NCI-H1105 treated with DMSO at 0.1 percent for 48 hours (cell line): Measurements from ENCODE around the gene ZNF275.
A peak's percentile ranks its signal among the peaks of the same experiment; 100 is the strongest.
"Not testable (repeated sequence)": the region's sequence is repeated elsewhere in the genome, so short reads cannot be mapped to it uniquely, and the experiment has no call there.

Experiments used
- DNase-seq: peaks from one replicate; lab custom pipeline; 2025; lab: John Stamatoyannopoulos, UW

The ZNF275 gene

DNA sequence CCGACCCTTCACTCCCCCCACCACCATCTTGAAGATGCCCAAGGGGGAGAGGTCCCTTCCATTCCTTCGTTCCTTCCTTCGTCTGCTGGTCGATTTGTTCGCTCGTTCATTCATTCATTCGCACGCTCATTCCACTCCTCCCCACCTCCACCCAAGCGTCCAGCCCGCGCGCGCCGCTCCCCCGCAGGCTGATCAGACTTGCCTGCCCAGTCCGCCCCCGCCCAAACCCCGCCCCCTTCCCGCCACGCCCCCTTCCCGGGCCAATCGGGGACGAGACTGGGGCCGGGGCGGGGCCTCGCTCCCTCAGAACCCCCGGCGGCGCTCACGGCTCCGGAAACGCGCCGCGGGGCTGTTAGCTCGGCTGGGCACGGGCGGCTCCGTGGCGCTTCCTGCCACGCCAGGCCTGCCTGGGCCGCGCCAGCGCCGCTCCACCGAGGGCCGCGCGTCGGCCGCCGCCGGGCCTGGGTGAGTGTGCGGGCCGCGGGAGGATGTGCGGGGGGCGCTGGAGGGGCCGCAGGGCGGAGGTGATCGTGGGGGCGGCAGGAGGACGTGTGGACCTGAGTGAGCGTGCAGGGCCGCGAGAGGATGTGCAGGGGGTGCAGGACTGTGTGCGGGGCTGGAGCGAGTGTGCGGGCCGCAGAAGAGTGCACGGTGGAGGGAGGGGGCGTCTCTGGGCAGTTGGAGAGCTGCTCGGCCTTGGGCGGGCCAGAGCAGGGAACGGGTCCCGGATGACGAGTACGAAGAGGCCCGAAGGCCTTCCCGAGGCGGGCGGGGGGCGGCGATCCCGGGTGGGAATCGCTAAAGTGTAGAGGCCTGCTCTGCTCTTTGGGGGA lies at the start of gene ZNF275:
Gene ZNF275 (plus strand): TSS at position 333 of the 833 bp plus-strand sequence. CDS start 2,527 bp downstream, outside the sequence.
- peak; percentile 78 for DNase-seq

GRCh38 chrX:153285678-153286077 lies 48.3 kb upstream of the ZNF275 start:
- not testable (repeated sequence) for DNase-seq

- not testable (repeated sequence) for DNase-seq
Measured at GRCh38 chrX:153288807-153289206, 45.1 kb upstream of the ZNF275 start.

DNA sequence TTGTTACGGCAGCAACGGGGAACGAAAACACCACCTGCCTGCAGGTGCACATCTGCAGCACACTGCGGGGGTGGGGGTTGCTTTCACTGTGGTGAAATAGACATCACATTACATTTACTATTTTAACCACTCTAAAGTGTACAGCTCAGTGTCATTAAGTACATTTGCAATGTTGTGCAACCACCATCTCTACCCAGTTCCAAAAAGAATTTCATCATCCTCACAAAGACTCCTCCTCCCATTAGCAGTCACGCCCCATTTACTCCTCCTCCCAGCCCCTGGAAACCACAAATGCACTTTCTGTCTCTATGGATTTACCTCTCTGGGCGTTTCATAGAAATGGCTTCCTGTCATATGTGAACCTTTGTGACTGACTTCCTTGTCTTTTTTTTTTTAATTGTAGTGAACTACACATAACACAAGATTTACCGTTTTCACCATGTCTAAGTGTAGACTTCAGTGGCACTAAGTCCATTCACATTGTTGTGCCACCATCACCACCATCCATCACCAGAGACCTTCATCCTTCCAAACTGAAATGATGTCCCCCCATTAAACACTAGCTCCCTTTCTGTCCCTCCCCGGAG lies 40.4 kb upstream of the ZNF275 start:
- DNase-seq: not testable (repeated sequence)

DNA sequence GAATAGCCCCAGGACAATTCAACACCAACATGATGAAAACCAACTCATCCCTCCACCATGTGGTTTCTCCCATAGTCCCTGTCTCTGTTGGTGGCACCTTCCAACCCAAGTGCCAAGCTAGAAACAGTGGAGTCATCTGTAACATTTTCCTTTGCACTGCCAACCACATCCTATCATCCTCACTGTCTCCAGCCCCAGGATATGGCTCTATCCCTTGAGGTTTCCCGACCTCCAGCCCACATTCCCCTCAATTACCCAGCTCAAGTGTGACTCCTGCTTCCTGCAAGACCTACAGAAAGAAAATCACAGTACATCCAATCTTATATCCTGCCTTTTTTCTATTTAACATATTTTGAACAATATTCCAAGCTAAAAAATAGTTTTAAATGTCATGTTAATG lies 36.6 kb upstream of the ZNF275 start:
- no peak for DNase-seq

GRCh38 chrX:153299855-153300254 lies 34.1 kb upstream of the ZNF275 start:
- no peak for DNase-seq

- DNase-seq: no peak
Measured at GRCh38 chrX:153301746-153302145, 32.2 kb upstream of the ZNF275 start.

- DNase-seq: no peak
Measured at GRCh38 chrX:153302796-153303195, 31.2 kb upstream of the ZNF275 start.

DNA sequence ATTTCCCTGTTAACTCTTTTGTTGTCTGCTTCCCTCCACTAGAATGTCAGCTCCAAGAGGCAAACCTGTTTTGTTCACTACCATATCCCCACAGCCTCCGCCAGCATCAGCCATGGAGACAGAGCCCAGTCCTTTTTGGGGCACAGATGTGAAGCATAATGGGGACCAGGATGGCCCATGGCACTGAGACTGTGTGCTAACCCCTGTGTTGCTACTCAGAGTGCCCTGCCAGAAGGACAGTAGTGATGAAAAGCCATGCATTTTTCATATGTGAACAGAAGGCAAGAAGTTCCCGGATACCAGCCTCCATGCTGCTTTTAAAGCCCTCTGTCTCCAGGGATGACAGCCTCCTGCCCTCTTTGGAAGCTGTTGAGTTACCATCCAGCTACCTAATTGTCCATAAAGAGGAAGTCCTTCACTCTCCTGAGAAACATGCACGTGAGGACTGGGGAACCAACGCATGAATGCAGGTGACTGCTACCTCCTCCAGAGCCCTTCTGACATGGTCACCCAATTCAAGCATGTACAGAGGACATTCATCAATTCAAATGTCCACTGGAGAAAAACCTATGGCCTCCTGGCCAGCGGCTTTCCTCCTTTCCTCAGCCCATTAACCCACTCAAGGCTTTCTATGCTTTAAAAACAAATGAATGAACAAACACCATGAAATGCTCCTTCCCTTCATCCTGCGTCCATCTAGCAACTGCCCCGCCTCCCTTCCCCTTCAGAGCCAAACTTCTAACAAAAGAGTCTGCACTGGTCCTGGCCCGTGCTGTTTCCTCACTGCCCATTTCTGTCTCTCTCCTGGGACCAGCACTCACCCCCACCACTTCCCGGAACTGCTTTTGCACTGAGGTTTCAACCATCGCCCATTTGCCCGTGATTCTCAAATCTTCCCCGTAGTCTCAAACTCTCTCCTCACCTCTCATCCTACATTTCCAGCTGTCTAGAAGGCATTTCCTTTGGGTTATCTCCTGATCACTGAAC lies 30.4 kb upstream of the ZNF275 start:
- no peak for DNase-seq

DNA sequence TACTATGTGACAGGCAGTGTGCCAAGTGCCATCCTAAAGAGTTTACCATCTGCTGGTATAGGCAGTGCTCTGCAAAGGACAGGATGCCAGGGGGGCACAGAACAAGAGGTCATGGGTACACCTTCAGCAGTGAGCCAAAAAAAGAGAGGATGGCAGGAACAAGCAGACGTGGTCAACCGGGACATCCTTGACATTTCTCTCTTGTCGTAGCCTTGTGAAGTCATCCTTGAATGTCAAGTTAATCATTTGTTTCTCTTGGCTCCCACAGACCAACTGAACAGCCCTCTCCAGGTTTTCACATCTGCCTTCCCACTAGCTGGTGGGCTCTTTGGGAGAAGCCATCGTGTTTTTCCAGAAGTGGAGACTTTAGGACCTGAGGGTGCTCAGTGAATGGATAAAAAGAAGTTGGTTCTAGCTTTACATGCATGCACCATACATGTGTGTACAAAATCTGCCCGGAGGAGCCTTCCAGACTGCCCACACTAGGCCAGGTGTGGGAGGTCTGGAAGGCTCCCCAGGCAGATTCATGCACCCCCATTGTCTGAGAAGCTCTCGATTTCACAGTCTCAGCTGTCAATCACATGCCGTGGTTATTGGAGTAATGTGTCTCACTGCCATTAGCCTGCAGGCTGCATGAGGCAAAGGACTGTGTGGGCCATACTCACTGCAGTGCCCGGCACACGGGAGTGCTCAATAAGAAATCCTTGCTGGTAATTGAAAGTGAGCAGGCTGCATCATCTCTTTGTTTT lies 28.8 kb upstream of the ZNF275 start:
- no peak for DNase-seq

GRCh38 chrX:153305972-153306371 lies 28.0 kb upstream of the ZNF275 start:
- DNase-seq: no peak

GRCh38 chrX:153306527-153307115 lies 27.3 kb upstream of the ZNF275 start:
- no peak for DNase-seq

GRCh38 chrX:153307276-153308178 lies 26.4 kb upstream of the ZNF275 start:
- no peak for DNase-seq

- DNase-seq: no peak
Measured at GRCh38 chrX:153310901-153311300, 23.1 kb upstream of the ZNF275 start.

- DNase-seq: no peak
Measured at GRCh38 chrX:153312041-153312440, 21.9 kb upstream of the ZNF275 start.

- no peak for DNase-seq
Measured at GRCh38 chrX:153312842-153313241, 21.1 kb upstream of the ZNF275 start.

DNA sequence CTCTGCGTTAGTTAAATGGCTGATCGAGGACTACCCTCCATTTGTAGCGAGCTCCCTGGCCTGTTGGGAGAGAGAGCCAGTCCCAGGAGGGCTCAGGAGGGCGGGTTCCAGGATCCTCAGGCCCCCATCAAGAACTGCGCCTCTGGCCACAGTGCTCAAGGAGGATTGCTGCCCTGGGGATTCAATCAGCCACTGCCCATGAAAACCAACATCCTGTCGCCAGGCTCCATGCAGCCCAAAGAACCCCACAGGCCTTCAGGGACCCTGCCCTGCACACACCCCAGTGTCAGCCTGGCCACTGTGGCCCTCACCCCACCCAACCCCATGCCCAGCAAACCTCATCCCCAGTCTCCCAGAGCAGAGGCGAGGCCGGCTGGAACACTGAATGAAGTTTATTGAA lies 16.6 kb upstream of the ZNF275 start:
- no peak for DNase-seq

DNA sequence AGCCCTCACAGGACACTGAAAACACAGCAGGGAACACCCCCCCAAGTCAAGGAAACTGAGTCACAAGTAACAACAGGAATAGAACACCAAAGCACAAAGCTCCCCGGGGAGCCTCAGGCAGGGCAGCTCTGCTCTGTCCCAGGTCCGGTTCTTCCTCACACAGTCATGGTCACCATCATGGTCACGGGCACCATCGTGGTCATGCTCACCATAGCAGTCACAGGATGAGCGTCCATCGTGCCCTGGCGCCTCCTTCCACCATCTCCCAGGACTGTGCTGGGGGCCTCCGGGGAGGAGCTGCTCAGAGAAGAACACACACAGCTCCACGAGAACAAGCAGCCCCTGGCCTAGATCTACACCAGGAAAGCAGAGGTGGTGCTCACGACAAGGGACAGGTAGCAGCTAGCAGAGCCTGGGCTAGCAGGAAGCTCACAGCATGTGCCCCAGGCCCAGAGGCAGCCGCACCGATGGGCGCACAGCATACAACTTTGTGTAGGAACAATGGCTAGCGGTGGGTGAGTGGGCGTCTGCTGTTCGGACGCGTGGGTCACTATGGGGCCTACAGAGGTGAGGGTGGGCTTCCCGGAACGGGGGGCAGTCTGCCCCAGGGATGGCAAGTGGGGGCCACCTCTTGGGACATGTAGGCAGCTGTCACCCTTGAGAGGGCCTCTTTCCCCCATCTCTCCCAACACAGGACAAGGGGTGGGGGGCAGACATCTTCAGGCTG lies 15.8 kb upstream of the ZNF275 start:
- DNase-seq: no peak

DNA sequence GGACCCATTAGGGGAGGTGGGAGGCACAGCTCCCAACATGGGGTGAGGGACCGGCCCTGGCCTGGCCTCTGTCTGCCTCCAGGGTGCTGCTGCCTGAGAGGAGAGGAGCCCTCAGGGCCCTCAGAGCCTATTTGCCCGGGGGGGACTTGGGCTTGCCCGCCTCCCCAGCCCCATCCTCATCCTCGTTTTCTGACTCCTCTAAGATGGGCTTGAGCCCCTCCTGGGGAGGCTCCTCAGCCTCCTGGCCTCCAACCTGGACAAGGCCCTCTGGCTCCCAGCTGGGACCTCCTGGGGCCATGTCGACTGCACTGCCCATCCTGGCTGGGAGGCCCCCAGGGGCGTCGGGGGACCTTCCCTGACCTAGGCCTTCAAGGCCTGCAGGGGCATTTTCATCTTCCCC lies 15.1 kb upstream of the ZNF275 start:
- DNase-seq: no peak
